RWPE2 (cell line): Measurements from ENCODE around the gene SLC12A7.
A peak's percentile ranks its signal among the peaks of the same experiment; 100 is the strongest.

Experiments
- ATAC-seq: fragments of 200-7000 bp; cut with Tn5 transposase; 3 replicates; pipeline ENCODE4 v1.9.1; 2021; ENCODE audit warnings: low read depth
- DNase-seq: peaks from one replicate; pipeline ENCODE4 v3.0.0-alpha.2; 2020; ENCODE audit warnings: low spot score
- H3K27ac ChIP-seq: fragments of 450-650 bp; 2 replicates; pipeline ENCODE4 v1.5.1; 2017; ENCODE audit warnings: mild to moderate bottlenecking; ENCODE audit not compliant: poor library complexity, severe bottlenecking
- H3K27me3 ChIP-seq: fragments of 250-450 bp; sonication (Bioruptor Pico); 2 replicates; pipeline ENCODE4 v1.5.1; 2021; ENCODE audit warnings: mild to moderate bottlenecking, moderate library complexity; ENCODE audit not compliant: insufficient read depth, poor library complexity, severe bottlenecking
- H3K36me3 ChIP-seq: fragments of 250-450 bp; sonication (Bioruptor Pico); 2 replicates; pipeline ENCODE4 v1.5.1; 2020; ENCODE audit warnings: low read depth, mild to moderate bottlenecking, moderate library complexity
- H3K4me1 ChIP-seq: fragments of 250-450 bp; sonication (Bioruptor Pico); 2 replicates; pipeline ENCODE4 v1.5.1; 2021; ENCODE audit warnings: mild to moderate bottlenecking, moderate library complexity; ENCODE audit not compliant: insufficient read depth, poor library complexity, severe bottlenecking
- H3K4me3 ChIP-seq: fragments of 250-450 bp; sonication (Bioruptor Pico); 2 replicates; pipeline ENCODE4 v1.5.1; 2021; ENCODE audit warnings: mild to moderate bottlenecking, moderate library complexity; ENCODE audit not compliant: severe bottlenecking
- H3K9me3 ChIP-seq: fragments of 250-450 bp; sonication (Bioruptor Pico); 2 replicates; pipeline ENCODE4 v1.5.1; 2021; ENCODE audit warnings: mild to moderate bottlenecking, moderate library complexity; ENCODE audit not compliant: severe bottlenecking
- CTCF ChIP-seq: fragments of 450-650 bp; IDR thresholded peaks from one replicate; pipeline ENCODE4 v1.5.1; 2017; ENCODE audit warnings: mild to moderate bottlenecking, moderate library complexity; ENCODE audit not compliant: poor library complexity, severe bottlenecking

SLC12A7 gene

GRCh38 chr5:1011226-1011631 is 100.6 kb downstream of the SLC12A7 start:
- Histone ChIP-seq H3K4me3 (no peak overlapping the region), H3K4me1 (no peaks in the 10 kb centered on the region), H3K9me3 (no peaks in the 10 kb centered on the region), H3K36me3 (no peaks in the 10 kb centered on the region), H3K27ac (no peak overlapping the region), H3K27me3 (peaks cover 95% of the 10 kb centered on the region)
- peak; percentile 55 for TF ChIP-seq CTCF
- ATAC-seq = peak; percentile 32; the same call in 2 of the 3 replicates
- peak; percentile 64 for DNase-seq

- H3K27me3 ChIP-seq = peaks cover 95% of the 10 kb centered on the region
Observed at GRCh38 chr5:1010641-1011046, 101.2 kb downstream of the SLC12A7 start.

GRCh38 chr5:1010181-1010510 is 101.7 kb downstream of the SLC12A7 start:
- Histone ChIP-seq H3K36me3 (no peaks in the 10 kb centered on the region), H3K9me3 (no peaks in the 10 kb centered on the region), H3K4me1 (no peaks in the 10 kb centered on the region), H3K27ac (no peak overlapping the region), H3K27me3 (peaks cover 95% of the 10 kb centered on the region), H3K4me3 (no peak overlapping the region)
- TF ChIP-seq CTCF = no peak
- no peak for ATAC-seq
- no peak for DNase-seq

More at GRCh38 chr5:1010641-1011046, 101.2 kb downstream of the SLC12A7 start:
- Histone ChIP-seq H3K4me3 (no peak overlapping the region), H3K9me3 (no peaks in the 10 kb centered on the region), H3K4me1 (no peaks in the 10 kb centered on the region), H3K27ac (no peak overlapping the region), H3K36me3 (no peaks in the 10 kb centered on the region)
- ATAC-seq = peak; percentile 4; the same call in 1 of the 3 replicates
- no peak for TF ChIP-seq CTCF
- no peak for DNase-seq

GRCh38 chr5:1009359-1010180 is 102.3 kb downstream of the SLC12A7 start:
- Histone ChIP-seq H3K4me1 (no peaks in the 10 kb centered on the region), H3K27me3 (peaks cover 95% of the 10 kb centered on the region), H3K9me3 (no peaks in the 10 kb centered on the region), H3K36me3 (no peaks in the 10 kb centered on the region), H3K27ac (no peak overlapping the region), H3K4me3 (no peak overlapping the region)
- DNase-seq (no peak), ATAC-seq (no peak)
- no peak for TF ChIP-seq CTCF
